HAP-1 (cell line): ENCODE measurements around the gene ARL14EPL.

Experiments used
- DNase-seq, 2 experiments: peaks; one replicate each; pipeline ENCODE4 v3.0.0-alpha.2; 2016 to 2020; ENCODE audit warnings: low spot score in 2 of 2
- H3K27me3 ChIP-seq: fragments of 250-450 bp; sonication (Bioruptor Pico); 2 replicates; pipeline ENCODE4 v1.5.1; 2020; ENCODE audit warnings: low read depth, mild to moderate bottlenecking, moderate library complexity
- H3K36me3 ChIP-seq: fragments of 250-450 bp; sonication (Bioruptor Pico); replicated peaks from 2 replicates; pipeline ENCODE4 v1.5.1; 2020; ENCODE audit warnings: mild to moderate bottlenecking
- H3K4me1 ChIP-seq: fragments of 250-450 bp; sonication (Bioruptor Pico); 2 replicates; pipeline ENCODE4 v1.5.1; 2020; ENCODE audit warnings: mild to moderate bottlenecking
- H3K4me3 ChIP-seq: fragments of 250-450 bp; sonication (Bioruptor Pico); 2 replicates; pipeline ENCODE4 v1.5.1; 2020; ENCODE audit warnings: mild to moderate bottlenecking, moderate library complexity
- H3K9me3 ChIP-seq: fragments of 250-450 bp; sonication (Bioruptor Pico); 2 replicates; pipeline ENCODE4 v1.5.1; 2020; ENCODE audit warnings: mild to moderate bottlenecking, moderate library complexity
- in situ Hi-C: fragments of 300-500 bp; cut with MboI; formaldehyde crosslinking; loops from 3 replicates; pipeline ENCODE4 v1.14.3; 2020; ENCODE audit warnings: low sequenced_read_pairs, inconsistent platforms, mixed read lengths

Gene ARL14EPL

DNA sequence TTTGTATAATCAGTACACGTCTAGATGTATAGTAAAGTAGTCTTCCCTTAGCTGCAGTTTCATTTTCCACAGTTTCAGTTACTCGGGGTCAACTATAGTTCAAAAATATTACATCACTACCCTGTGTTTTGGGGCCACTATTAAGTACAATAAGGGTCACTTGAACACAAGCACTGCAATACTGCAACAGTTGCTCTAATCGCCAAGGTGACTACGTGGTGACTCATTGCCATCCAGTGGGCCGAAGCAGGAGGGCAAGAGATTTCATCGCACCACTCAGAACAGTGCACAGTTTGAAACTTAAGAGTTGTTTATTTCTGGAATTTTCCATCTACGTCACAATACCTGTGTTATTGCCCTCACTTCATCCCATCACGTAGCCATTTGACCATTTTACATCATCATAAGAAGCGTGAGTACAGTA lies at the start of gene ARL14EPL:
Gene ARL14EPL, plus strand, starts transcription at position 379 of the 424 bp plus-strand sequence. CDS start 18,994 bp downstream, outside the sequence.
- in situ Hi-C loops, result no loop called here
- H3K4me1 ChIP-seq, result no peaks in the 10 kb centered on the region
- H3K36me3 ChIP-seq, result no peaks in the 10 kb centered on the region
- no peaks in the 10 kb centered on the region; the same call in 1 of the 2 replicates for H3K27me3 ChIP-seq
- H3K4me3 ChIP-seq, result no peak within 1 kb of the TSS
- no peaks in the 10 kb centered on the region for H3K9me3 ChIP-seq
- DNase-seq, result no peak

DNA sequence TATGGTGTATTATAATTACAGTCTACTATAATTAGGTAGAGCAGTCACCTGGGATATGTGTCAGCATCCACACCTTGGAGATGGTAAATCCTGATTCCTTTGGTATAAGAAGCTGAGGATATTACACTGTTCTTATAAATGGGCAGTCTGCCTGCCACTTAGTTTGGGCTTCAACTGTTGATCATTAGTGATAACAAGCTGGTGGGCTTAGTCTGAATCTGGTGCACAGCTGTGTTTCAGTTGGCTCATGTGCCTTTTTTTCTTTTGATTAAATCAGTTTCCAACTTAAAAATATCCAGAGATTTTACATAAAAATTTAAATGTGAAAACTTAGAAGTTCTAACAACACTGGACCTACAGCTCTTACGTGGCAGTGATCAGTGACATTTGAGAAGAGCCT lies 48.8 kb upstream of the ARL14EPL start:
- Histone ChIP-seq H3K9me3 (peaks cover 2% of the 10 kb centered on the region; the same call in 1 of the 2 replicates), H3K4me3 (no peak overlapping the region), H3K36me3 (no peaks in the 10 kb centered on the region), H3K27me3 (no peaks in the 10 kb centered on the region), H3K4me1 (no peaks in the 10 kb centered on the region)
- in situ Hi-C loops, result no loop called here
- DNase-seq, result no peak

DNA sequence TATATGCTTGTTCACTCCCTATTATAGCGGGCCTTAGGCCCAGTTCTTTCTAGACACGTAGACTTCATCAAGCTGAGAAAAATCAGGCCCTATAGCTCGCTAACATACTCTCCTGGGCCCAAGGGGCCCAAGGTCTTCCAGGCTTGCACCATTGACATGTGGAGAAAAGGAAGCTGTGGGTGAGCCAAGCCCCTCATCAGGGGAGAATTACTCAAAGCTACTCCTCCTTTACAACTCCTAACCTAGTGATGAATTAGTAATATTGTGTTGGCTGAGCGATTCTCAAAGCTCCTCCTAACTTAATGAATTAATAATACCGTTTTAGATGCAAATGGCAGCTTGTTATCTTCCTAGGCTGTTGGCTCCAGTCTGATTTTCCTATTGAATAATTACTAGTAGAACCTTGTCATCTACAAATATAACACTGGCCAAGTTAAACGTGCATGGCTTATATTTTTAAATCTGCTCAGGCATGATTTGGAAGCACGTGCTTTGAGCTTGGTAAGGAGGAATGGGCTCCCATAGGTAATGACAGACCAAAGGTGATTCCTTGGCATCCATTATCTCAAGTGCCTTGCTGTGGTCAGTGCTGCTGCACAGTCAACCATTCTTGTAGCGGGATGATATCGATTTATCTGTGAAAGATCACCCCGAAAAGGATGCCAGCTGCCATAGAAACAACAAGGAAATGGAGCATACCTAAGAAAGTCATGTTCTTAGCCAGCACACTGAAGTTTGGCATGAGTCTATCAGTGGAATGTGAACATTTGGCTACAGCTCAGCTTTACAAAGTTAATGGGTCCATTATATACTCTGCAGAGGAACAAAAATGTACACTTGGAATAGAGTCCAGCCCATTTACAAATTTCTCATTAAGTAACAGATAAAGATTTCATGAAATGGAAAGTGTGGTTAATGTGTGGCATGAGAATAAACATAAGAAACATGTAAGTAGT lies 46.2 kb upstream of the ARL14EPL start:
- no peaks in the 10 kb centered on the region for H3K4me1 ChIP-seq
- DNase-seq, result no peak
- H3K4me3 ChIP-seq, result no peak overlapping the region
- peaks cover 2% of the 10 kb centered on the region; the same call in 1 of the 2 replicates for H3K9me3 ChIP-seq
- H3K36me3 ChIP-seq, result no peaks in the 10 kb centered on the region
- peaks cover 4% of the 10 kb centered on the region; the same call in 1 of the 2 replicates for H3K27me3 ChIP-seq
- in situ Hi-C loops, result no loop called here

DNA sequence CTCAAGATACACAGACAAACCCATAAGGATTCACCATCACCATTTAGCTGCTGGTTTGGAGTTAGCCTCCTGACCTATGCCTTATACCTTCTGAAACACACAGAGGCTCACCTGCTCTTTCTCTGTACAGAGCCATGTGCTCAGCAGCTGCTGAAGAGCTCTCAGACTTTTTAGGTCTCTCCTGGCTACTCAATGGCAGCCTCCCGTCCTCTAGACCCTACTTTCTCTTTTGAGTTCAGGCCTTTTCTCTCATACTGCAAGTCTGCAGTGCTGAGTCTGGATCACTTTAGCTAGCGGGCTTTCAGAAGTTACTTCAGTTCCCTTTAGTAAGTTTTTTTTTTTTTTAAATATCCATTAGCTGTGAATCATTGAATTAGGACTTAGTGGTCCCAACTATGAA lies 44.3 kb upstream of the ARL14EPL start:
- H3K27me3 ChIP-seq, result peaks cover 21% of the 10 kb centered on the region

DNA sequence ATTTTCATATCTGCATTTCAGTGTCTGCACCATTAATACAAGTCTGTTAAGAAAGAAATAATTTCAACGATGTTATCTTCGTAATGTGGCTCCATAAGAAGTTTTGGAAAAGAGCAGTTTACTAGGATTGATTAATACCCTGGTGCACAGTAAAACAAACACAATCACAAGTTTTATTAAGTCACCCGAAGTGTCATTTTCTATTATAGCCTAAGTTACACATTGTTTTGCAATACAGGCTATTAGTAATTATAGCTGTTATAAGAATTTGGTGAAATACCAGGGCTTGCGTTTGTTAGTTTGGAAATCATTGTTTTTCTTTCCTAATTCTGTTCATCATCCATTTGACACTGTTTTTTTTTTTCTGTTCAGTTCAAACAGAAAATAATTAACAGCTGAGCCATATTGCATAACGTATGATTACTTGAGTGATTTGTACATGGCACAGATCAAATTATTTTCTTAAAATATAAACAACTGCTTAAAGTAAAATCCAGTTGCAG lies 39.4 kb upstream of the ARL14EPL start:
- H3K4me3 ChIP-seq, result no peak overlapping the region
- H3K9me3 ChIP-seq, result no peaks in the 10 kb centered on the region
- H3K27me3 ChIP-seq, result peaks cover 21% of the 10 kb centered on the region
- DNase-seq, result no peak
- in situ Hi-C loops, result no loop called here
- no peaks in the 10 kb centered on the region for H3K4me1 ChIP-seq
- H3K36me3 ChIP-seq, result no peaks in the 10 kb centered on the region

More for the DNA sequence above, 44.3 kb upstream of the ARL14EPL start:
- DNase-seq, result no peak
- Histone ChIP-seq H3K4me3 (no peak overlapping the region), H3K4me1 (no peaks in the 10 kb centered on the region), H3K36me3 (no peaks in the 10 kb centered on the region), H3K9me3 (peaks cover 2% of the 10 kb centered on the region; the same call in 1 of the 2 replicates)
- in situ Hi-C loops, result no loop called here

DNA sequence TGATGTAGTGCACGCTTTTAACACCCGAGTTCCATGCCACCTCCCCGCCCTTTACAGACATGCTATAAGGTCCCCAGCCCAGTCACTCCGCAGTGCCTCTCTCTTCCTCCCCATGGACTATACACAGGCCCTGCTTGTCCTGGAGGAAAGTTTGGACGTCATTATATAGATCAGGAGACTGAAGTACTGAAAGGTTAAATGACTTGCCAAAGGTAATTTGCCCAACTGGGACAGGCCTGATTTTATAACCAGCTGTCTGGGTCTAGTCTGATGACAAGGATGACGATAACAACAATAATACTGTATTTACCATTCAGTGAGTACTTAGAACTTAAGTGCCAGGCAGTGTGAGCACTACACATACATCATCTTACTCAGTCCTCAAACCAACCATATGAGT lies 36.9 kb upstream of the ARL14EPL start:
- no peak for DNase-seq
- no peak overlapping the region for H3K4me3 ChIP-seq
- in situ Hi-C loops, result no loop called here
- H3K9me3 ChIP-seq, result no peaks in the 10 kb centered on the region
- H3K36me3 ChIP-seq, result no peaks in the 10 kb centered on the region
- no peaks in the 10 kb centered on the region for H3K4me1 ChIP-seq
- peaks cover 21% of the 10 kb centered on the region for H3K27me3 ChIP-seq

DNA sequence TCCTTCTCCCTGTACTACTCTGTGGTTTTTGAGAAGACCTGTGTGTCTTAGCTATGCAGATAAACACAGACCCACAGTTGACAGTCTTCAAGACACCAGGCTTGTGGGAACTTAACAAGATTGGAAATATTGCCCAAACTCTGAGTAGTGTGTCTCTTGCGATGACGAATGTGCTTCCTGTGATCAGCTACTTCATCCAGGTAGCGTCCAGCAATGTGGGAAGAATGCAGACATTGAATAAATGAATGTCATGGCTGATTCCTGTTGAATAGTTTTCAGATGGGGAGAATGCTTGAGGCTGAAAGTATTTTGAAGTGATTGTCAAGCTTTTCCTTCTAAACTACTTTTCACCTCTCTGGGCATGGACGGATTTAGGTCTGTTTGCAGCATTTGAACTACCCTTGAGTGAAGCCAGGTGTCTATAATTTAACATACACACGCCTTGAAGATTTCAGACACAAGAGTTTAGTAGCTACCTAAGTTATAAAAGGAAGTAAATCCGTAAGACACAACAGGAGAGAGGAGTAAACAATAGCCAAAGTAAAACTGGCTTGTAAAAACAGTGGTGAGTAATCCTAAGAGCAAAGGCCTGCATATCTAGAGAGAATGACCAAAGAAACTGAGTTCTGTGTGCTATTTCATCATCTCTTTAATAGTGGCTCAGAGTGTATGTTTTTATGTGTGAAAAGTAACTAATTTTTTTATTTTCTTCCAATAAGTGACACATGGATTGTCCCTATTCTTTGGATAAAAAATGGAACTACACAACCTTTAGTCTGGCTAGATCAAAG lies 30.0 kb upstream of the ARL14EPL start:
- Histone ChIP-seq H3K36me3 (no peaks in the 10 kb centered on the region), H3K9me3 (no peaks in the 10 kb centered on the region), H3K4me1 (no peaks in the 10 kb centered on the region), H3K27me3 (no peaks in the 10 kb centered on the region; the same call in 1 of the 2 replicates), H3K4me3 (no peak overlapping the region)
- no peak for DNase-seq
- in situ Hi-C loops, result no loop called here

DNA sequence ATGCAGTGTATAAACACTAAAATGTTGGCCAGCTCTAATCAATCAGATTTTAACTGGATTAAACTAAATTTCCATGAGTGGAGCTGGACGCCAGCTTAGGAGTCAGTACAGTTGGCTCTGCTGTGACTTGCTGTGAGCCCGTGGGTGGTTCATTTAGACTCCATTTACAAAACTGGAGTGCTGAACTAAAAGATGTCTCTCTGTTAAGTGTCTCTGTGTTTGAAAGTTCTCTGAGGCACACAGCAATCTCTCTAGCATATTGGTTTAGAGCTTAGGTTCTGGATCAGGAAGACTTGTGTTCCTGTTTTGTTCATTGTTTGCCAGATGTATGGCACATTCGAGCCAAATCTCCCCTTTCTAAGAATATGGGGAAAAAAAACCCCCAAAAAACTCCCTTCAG lies 28.0 kb upstream of the ARL14EPL start:
- DNase-seq, result no peak
- in situ Hi-C loops, result no loop called here
- no peaks in the 10 kb centered on the region for H3K9me3 ChIP-seq
- H3K4me3 ChIP-seq, result no peak overlapping the region
- no peaks in the 10 kb centered on the region for H3K4me1 ChIP-seq
- no peaks in the 10 kb centered on the region for H3K36me3 ChIP-seq
- no peaks in the 10 kb centered on the region; the same call in 1 of the 2 replicates for H3K27me3 ChIP-seq

DNA sequence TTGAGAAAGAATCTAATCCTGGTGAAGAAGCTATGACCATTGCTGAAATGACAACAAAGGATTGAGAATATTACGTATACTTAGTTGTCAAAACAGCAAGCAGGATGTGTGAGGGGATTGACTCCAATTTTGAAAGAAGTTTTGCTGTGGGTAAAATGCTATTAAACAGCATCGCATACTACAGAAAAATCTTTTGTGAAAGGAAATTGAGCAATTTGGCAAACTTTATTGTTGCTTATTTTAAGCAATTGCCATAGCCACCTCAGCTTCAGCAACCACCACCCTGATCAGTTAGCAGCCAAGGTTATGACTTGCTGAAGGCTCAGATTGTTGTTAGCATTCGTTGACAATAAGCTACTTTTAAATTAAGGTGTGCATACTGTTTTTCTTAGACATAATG lies 22.5 kb upstream of the ARL14EPL start:
- in situ Hi-C loops, result no loop called here
- Histone ChIP-seq H3K9me3 (no peaks in the 10 kb centered on the region), H3K27me3 (no peaks in the 10 kb centered on the region), H3K4me3 (no peak overlapping the region), H3K36me3 (no peaks in the 10 kb centered on the region), H3K4me1 (no peaks in the 10 kb centered on the region)
- no peak for DNase-seq

DNA sequence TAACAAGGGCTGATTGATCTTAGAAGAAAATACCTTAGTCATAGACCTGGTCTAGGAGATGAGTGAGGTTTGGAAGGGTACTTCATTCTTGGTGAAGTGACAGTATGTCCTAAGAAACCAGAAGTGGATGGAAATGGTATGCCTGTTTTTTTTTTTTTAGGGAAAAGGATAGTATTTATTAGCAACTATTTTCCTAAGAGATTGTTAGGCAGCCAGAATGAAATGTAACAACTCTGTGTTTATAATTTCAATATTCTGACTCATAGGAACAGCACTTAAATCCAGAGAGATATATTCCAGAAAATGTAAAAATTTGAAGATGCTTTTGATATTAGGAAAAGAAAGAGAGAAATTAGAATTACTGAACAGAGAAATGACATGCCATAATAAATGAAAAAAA lies 21.2 kb upstream of the ARL14EPL start:
- in situ Hi-C loops, result no loop called here
- Histone ChIP-seq H3K4me1 (no peaks in the 10 kb centered on the region), H3K9me3 (no peaks in the 10 kb centered on the region), H3K36me3 (no peaks in the 10 kb centered on the region), H3K27me3 (no peaks in the 10 kb centered on the region), H3K4me3 (no peak overlapping the region)
- no peak for DNase-seq

DNA sequence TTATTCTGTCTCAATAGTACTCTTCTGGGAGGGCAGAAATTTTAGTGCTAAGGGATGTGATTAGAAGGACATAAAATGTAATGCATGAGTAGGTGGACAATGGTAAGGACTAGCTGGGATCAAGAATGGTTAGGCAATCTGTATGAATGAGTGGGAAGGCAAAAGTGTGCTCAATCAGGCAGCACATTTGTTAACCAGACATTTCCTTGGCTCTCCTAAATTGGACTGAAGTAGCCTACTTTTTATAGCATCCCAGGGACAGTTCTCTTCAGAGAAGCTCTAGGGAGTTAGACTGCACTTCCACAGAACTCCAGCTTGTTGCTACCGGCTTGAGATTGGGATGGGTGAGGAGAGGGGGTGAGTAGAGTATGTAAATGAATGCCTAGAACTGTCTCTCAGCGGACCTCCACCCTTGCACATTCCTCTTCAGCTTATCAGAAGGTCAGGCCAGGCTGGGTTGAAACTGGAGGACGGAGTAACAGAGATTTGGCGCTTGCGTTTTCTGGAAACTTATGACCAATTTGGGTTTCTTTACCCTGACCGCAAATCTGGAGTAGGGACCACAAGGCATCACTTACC lies 19.0 kb upstream of the ARL14EPL start:
- DNase-seq, result no peak
- Histone ChIP-seq H3K9me3 (no peaks in the 10 kb centered on the region), H3K36me3 (no peaks in the 10 kb centered on the region), H3K4me3 (no peak overlapping the region), H3K4me1 (no peaks in the 10 kb centered on the region), H3K27me3 (0 out of 2 replicates have a peak, but pooled peaks cover 3% of the 10 kb centered on the region)
- in situ Hi-C loops, result no loop called here

DNA sequence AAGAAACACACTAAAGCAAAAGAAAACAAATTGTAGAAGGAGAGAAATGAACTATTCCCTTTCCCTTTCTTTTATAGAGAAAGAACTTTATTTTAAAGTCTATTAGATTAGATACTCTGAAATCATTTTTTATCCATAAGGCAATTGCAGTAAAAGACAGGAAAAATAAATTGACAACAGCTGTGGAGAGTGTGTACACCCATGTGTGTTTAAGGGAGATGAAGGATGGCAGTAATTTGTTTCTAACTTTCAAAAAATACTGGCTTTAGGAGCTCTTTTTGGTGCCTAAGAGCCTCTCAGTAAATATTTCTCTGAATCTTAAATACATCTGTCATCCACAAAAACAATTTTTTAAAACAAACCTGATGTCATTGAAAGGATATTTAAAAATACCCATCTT lies 18.3 kb upstream of the ARL14EPL start:
- H3K9me3 ChIP-seq, result no peaks in the 10 kb centered on the region
- no peak for DNase-seq
- in situ Hi-C loops, result no loop called here
- no peaks in the 10 kb centered on the region for H3K4me1 ChIP-seq
- H3K36me3 ChIP-seq, result no peaks in the 10 kb centered on the region
- H3K27me3 ChIP-seq, result 0 out of 2 replicates have a peak, but pooled peaks cover 3% of the 10 kb centered on the region
- H3K4me3 ChIP-seq, result no peak overlapping the region

DNA sequence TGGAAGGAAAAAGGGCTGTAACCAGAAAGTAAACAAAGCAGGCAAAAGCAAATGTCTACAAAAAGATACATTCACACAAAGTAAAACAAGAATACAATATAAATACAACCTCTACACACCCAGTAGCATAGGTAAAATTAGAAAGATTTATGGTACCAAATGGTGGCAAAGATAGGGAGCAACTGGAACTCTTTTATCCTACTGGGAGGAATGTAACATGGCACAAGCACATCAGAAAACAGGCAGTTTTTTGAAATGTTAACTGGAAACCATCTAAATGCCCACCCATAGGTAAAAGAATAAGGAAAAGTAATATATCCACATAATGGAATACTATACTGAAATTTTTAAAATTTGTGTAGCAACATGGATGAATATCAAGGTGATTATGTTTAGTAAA lies 8.7 kb upstream of the ARL14EPL start:
- H3K4me3 ChIP-seq, result no peak overlapping the region
- in situ Hi-C loops, result no loop called here

More for the DNA sequence above, 8.7 kb upstream of the ARL14EPL start:
- no peaks in the 10 kb centered on the region for H3K36me3 ChIP-seq
- no peaks in the 10 kb centered on the region for H3K9me3 ChIP-seq
- H3K4me1 ChIP-seq, result no peaks in the 10 kb centered on the region
- no peak for DNase-seq
- H3K27me3 ChIP-seq, result no peaks in the 10 kb centered on the region
